ENCODE data around the gene PTPRF. TPM values are rescaled to one million over a fixed set of nuclear protein-coding genes. Genes with fewer than 3 reads are reported as not detected.
"Not testable (repeated sequence)": the region's sequence is repeated elsewhere in the genome, so short reads cannot be mapped to it uniquely, and the experiment has no call there.

Gene PTPRF
- total RNA-seq, 2 experiments from 2014 or later = 3.8 to 4.5 TPM

- ATAC-seq (no peak), DNase-seq (no peak)
- TF ChIP-seq, protein P1, sequence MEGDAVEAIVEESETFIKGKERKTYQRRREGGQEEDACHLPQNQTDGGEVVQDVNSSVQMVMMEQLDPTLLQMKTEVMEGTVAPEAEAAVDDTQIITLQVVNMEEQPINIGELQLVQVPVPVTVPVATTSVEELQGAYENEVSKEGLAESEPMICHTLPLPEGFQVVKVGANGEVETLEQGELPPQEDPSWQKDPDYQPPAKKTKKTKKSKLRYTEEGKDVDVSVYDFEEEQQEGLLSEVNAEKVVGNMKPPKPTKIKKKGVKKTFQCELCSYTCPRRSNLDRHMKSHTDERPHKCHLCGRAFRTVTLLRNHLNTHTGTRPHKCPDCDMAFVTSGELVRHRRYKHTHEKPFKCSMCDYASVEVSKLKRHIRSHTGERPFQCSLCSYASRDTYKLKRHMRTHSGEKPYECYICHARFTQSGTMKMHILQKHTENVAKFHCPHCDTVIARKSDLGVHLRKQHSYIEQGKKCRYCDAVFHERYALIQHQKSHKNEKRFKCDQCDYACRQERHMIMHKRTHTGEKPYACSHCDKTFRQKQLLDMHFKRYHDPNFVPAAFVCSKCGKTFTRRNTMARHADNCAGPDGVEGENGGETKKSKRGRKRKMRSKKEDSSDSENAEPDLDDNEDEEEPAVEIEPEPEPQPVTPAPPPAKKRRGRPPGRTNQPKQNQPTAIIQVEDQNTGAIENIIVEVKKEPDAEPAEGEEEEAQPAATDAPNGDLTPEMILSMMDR (IDR thresholded peaks at IDR 0.05) = no peak
- POLR2A ChIA-PET = no interaction called here
- H3K9me3 Mint-ChIP-seq = peaks cover 22% of the 10 kb centered on the region
- H3K4me3 Mint-ChIP-seq = no peak overlapping the region
- H3K27me3 Mint-ChIP-seq = peaks cover 3% of the 10 kb centered on the region
- peaks cover 8% of the 10 kb centered on the region for H3K36me3 Mint-ChIP-seq (ENCODE audit: low read depth)
- CTCF ChIA-PET = no interaction called here
- H3K27ac Mint-ChIP-seq = no peak overlapping the region
- intact Hi-C loops (cut with micrococcal nuclease) = no loop called here
- no peaks in the 10 kb centered on the region for H3K4me1 Mint-ChIP-seq (ENCODE audit: low read depth)
These were observed 39.6 kb upstream of the PTPRF start for GRCh38 chr1:43491061-43491460.

DNA sequence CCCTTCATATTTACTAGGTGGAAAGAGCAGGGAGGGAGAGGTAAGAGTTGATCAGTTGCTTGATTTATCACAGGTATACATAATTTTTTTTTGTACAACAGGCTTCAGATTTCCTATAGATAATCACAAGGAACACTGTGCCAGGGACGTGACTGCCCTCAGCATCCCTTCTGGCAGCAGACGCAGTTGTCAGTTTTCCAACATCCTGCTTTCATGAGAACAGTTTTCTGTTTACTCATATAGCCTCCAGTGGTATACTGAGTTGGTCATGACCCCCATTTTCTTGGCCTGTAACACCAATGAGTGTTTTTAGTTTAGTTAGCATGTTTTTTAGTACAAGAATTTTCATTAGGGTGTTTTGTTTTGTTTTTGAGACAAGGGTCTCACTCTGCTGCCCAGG lies 37.9 kb upstream of the PTPRF start:
- H3K27me3 Mint-ChIP-seq = peaks cover 3% of the 10 kb centered on the region
- H3K4me1 Mint-ChIP-seq (ENCODE audit: low read depth) = no peaks in the 10 kb centered on the region
- DNase-seq = no peak
- H3K9me3 Mint-ChIP-seq = peaks cover 17% of the 10 kb centered on the region
- POLR2A ChIA-PET = no interaction called here
- H3K36me3 Mint-ChIP-seq (ENCODE audit: low read depth) = peaks cover 5% of the 10 kb centered on the region
- no peak for ATAC-seq
- CTCF ChIA-PET = no interaction called here
- TF ChIP-seq, protein P1 (IDR thresholded peaks at IDR 0.05) = no peak
- no peak overlapping the region for H3K27ac Mint-ChIP-seq
- no peak overlapping the region for H3K4me3 Mint-ChIP-seq
- intact Hi-C loops (cut with micrococcal nuclease) = no loop called here

DNA sequence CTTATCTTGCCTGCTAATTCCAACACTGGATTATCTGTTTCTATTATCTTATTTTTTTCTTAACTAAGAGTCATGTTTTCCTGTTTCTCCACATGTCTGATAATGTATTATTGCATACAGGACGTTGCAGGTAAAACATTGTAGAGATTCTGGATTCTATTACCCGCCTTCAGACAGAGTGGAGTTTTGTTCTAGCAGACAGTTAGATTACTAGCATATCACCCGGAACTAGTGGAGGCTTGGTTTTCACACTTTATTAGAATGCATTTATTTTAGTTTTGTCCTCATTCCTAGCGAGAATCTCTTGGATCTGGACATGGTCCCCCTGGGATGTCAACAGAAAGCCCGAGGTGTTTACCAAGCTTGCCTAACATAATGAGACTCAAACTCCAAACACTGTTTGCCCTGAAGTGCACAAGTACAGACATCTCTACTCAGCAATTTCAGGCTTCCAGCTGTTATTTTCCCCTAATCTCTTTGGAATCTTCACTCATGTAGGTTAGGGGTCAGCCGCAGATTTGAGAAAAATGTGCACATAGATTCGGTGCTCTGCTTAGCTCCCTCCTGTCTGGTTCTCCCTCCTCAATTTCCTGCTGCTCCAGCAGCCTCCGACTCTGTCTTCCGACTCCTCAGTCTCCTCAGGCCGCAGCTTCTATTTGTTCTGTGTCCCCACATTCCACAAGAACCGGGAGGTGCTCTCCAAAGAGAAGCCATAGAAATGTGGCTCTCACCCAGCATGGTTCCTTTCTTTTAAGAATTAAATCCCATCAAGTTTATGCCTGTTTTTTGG lies 36.8 kb upstream of the PTPRF start:
- Mint-ChIP-seq H3K27ac (no peak overlapping the region), H3K9me3 (peaks cover 12% of the 10 kb centered on the region), H3K4me3 (no peak overlapping the region), H3K4me1 (ENCODE audit: low read depth) (no peaks in the 10 kb centered on the region), H3K27me3 (peaks cover 3% of the 10 kb centered on the region), H3K36me3 (ENCODE audit: low read depth) (peaks cover 2% of the 10 kb centered on the region)
- DNase-seq = no peak
- TF ChIP-seq, protein P1 (IDR thresholded peaks at IDR 0.05) = no peak
- ChIA-PET CTCF (no interaction called here), POLR2A (no interaction called here)
- intact Hi-C loops (cut with micrococcal nuclease) = no loop called here
- no peak for ATAC-seq

DNA sequence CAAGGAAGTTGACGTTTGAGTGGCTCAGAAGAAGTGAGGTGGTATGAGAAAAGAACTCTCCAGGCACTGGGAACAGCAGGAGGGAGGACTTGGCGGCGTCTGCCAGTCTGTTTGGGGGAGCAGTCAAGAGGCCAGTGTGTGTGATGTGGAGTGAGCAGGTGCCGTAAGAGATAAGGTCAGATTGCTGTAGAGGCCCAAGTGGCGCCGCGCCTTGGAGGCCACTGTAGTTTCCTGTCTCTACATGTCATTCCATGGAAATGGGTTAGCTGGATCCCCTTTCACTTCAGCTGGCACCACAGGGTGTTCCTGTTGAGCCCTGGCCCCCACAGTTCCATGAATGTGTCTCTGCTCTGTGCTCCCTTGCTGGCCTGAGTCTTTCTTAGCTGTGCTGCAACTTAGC lies 35.5 kb upstream of the PTPRF start:
- H3K36me3 Mint-ChIP-seq (ENCODE audit: low read depth) = peaks cover 2% of the 10 kb centered on the region
- no peak overlapping the region for H3K27ac Mint-ChIP-seq
- intact Hi-C loops (cut with micrococcal nuclease) = no loop called here
- no peak for ATAC-seq
- H3K27me3 Mint-ChIP-seq = peaks cover 8% of the 10 kb centered on the region
- POLR2A ChIA-PET = no interaction called here
- H3K4me1 Mint-ChIP-seq (ENCODE audit: low read depth) = no peaks in the 10 kb centered on the region
- DNase-seq = no peak
- no peak overlapping the region for H3K4me3 Mint-ChIP-seq
- CTCF ChIA-PET = no interaction called here
- TF ChIP-seq, protein P1 (IDR thresholded peaks at IDR 0.05) = no peak
- H3K9me3 Mint-ChIP-seq = peaks cover 7% of the 10 kb centered on the region

- Mint-ChIP-seq H3K27ac (no peak overlapping the region), H3K27me3 (peaks cover 9% of the 10 kb centered on the region), H3K36me3 (ENCODE audit: low read depth) (no peaks in the 10 kb centered on the region), H3K4me1 (ENCODE audit: low read depth) (no peaks in the 10 kb centered on the region), H3K4me3 (no peak overlapping the region), H3K9me3 (no peaks in the 10 kb centered on the region)
- ATAC-seq = no peak
- DNase-seq = no peak
- CTCF ChIA-PET = no interaction called here
- TF ChIP-seq, protein P1 (IDR thresholded peaks at IDR 0.05) = no peak
- POLR2A ChIA-PET = interaction anchor here (0.7 kb wide), 1 partner anchor 426 kb away, joined by 3 read pairs; no protein-coding TSS in a partner anchor
- intact Hi-C loops (cut with micrococcal nuclease) = no loop called here
These were observed 30.8 kb upstream of the PTPRF start for GRCh38 chr1:43499898-43500297.

DNA sequence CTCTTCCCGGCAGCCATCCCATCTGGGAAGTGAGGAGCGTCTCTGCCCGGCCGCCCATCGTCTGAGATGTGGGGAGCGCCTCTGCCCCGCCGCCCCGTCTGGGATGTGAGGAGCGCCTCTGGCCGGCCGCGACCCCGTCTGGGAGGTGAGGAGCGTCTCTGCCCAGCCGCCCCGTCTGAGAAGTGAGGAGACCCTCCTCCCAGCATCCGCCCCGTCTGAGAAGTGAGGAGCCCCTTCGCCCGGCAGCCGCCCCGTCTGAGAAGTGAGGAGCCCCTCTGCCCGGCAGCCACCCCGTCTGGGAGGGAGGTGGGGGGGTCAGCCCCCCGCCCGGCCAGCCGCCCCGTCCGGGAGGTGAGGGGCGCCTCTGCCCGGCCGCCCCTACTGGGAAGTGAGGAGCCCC lies 28.9 kb upstream of the PTPRF start:
- H3K27ac Mint-ChIP-seq; ATAC-seq; H3K4me3 Mint-ChIP-seq; H3K4me1 Mint-ChIP-seq (ENCODE audit: low read depth); H3K36me3 Mint-ChIP-seq (ENCODE audit: low read depth); H3K9me3 Mint-ChIP-seq; CTCF ChIA-PET; H3K27me3 Mint-ChIP-seq; intact Hi-C loops (cut with micrococcal nuclease); POLR2A ChIA-PET; DNase-seq: not testable (repeated sequence)
